ENCODE measurements around the gene AOX1. TPM values are rescaled to one million over a fixed set of nuclear protein-coding genes. Genes with fewer than 3 reads are reported as not detected.
"Not testable (repeated sequence)": the region's sequence is repeated elsewhere in the genome, so short reads cannot be mapped to it uniquely, and the experiment has no call there.

Gene AOX1
- total RNA-seq, 1 donor from 2014 or later = 36.7 TPM

DNA sequence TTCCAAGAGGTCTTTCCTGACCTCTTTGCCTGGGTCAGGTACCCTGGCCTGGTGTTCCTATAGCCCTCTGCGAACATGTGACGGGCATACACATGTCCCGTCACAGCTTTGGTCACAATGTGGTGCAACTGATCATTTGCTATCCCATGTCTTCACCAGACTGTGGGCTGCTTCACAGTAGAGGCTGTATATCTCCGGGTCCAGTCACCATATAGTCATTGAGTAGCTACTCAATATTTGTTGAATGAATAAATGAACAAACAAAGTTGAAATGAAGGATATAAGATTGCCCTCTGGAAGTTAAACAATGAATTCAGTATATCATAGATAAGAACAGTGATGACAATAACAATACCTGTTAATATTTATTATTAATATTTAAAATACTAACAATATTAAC is 16.8 kb downstream of the AOX1 start:
- peaks cover 3% of the 10 kb centered on the region for H3K27me3 ChIP-seq (ENCODE audit: low read depth)
- no peaks in the 10 kb centered on the region for H3K36me3 ChIP-seq

DNA sequence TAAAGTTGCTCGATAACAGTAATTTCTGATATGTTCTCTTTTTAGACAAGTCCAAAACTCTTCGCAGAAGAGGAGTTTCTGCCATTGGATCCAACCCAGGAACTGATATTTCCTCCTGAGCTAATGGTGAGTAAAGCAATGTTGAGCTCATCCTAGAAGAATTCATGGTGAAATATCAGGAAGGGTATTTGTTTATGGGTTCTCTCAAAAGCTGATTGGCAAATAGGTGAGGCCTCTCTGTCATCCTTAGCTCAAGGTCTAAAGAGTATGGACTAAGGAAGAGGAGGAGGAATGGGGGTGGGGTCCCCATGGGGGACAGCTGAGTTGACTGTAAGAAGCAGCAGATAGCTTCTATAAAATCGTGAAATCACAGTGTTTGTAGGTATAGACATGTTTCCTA is 18.2 kb downstream of the AOX1 start:
- no peak overlapping the region for H3K4me3 ChIP-seq
- ATAC-seq (no peak), DNase-seq (no peak)
- TF ChIP-seq, protein P1, sequence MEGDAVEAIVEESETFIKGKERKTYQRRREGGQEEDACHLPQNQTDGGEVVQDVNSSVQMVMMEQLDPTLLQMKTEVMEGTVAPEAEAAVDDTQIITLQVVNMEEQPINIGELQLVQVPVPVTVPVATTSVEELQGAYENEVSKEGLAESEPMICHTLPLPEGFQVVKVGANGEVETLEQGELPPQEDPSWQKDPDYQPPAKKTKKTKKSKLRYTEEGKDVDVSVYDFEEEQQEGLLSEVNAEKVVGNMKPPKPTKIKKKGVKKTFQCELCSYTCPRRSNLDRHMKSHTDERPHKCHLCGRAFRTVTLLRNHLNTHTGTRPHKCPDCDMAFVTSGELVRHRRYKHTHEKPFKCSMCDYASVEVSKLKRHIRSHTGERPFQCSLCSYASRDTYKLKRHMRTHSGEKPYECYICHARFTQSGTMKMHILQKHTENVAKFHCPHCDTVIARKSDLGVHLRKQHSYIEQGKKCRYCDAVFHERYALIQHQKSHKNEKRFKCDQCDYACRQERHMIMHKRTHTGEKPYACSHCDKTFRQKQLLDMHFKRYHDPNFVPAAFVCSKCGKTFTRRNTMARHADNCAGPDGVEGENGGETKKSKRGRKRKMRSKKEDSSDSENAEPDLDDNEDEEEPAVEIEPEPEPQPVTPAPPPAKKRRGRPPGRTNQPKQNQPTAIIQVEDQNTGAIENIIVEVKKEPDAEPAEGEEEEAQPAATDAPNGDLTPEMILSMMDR (IDR thresholded peaks at IDR 0.05) = no peak
- no peaks in the 10 kb centered on the region for H3K9me3 ChIP-seq
- no peaks in the 10 kb centered on the region for H3K4me1 ChIP-seq
- no peaks in the 10 kb centered on the region for H3K36me3 ChIP-seq
- intact Hi-C loops (cut with DNase I) = no loop called here
- H3K27ac ChIP-seq = no peak overlapping the region
- peaks cover 3% of the 10 kb centered on the region for H3K27me3 ChIP-seq (ENCODE audit: low read depth)

More for the DNA sequence above, 16.8 kb downstream of the AOX1 start:
- no peak overlapping the region for H3K4me3 ChIP-seq
- no peaks in the 10 kb centered on the region for H3K9me3 ChIP-seq
- no peak overlapping the region for H3K27ac ChIP-seq
- no peaks in the 10 kb centered on the region for H3K4me1 ChIP-seq
- ATAC-seq (no peak), DNase-seq (no peak)
- TF ChIP-seq, protein P1 (IDR thresholded peaks at IDR 0.05) = no peak
- intact Hi-C loops (cut with DNase I) = no loop called here

DNA sequence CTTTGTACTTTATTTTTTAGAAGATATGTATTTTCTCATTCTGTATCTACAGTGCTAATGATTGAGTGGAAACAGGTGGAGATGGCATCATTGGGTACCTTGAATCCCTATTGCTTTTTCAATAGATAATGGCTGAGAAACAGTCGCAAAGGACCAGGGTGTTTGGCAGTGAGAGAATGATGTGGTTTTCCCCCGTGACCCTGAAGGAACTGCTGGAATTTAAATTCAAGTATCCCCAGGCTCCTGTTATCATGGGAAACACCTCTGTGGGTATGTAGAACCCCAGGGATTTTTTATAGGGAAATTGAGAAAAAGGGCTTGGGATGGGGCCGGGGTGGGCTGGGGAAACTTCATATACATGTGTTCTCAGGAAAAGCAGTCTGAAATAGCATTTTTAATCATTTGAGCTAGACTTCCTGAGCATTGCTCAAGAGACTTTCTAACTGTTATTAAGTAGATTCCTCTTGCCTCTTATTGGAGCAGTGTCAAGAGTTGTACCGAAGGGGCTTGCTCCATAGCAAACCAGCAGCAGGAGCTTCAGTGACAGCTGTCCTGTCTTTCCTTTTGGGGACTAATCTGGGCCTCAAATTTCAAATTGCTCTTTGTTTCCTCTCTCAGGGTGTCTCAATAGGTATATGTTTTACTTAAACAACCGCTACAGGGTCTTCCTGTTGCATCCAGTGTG is 18.9 kb downstream of the AOX1 start:
- intact Hi-C loops (cut with DNase I) = no loop called here
- Histone ChIP-seq H3K4me1 (no peaks in the 10 kb centered on the region), H3K9me3 (no peaks in the 10 kb centered on the region), H3K27ac (no peak overlapping the region), H3K36me3 (no peaks in the 10 kb centered on the region), H3K27me3 (ENCODE audit: low read depth) (peaks cover 3% of the 10 kb centered on the region), H3K4me3 (no peak overlapping the region)
- TF ChIP-seq, protein P1 (IDR thresholded peaks at IDR 0.05) = no peak
- DNase-seq = no peak
- ATAC-seq = no peak

DNA sequence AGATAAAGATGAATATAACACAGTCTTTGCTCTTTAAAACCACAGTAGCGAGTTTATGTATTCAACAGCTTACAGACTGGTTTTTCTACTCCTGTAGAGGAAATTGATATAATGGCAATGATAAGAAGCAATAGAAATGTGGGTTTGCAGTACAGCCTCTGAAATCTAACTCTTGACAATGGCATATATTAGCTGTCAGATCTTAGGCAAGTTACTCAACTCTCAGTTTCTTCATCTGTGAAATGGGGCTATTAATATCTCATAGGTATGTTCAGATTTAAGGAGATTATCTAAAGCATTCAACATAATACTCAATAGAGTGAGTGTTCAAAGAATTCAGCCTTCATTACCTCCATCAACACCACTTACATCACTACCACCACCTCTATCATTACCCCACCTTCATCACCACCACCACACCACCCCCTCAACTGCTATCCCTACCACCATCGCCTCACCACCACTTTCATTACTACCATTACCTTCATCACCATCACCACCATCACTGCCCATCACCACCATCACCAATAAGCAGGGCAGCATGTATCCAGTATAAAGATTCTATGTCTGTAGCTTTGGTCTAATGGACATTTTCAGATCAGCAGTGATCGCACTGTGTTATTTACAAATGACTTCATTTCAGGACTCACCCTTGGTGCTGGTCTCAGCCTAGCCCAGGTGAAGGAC is 22.7 kb downstream of the AOX1 start:
- TF ChIP-seq, protein P1 (IDR thresholded peaks at IDR 0.05) = no peak
- Histone ChIP-seq H3K36me3 (peaks cover 9% of the 10 kb centered on the region), H3K27ac (no peak overlapping the region), H3K9me3 (no peaks in the 10 kb centered on the region), H3K4me1 (no peaks in the 10 kb centered on the region), H3K27me3 (ENCODE audit: low read depth) (no peaks in the 10 kb centered on the region), H3K4me3 (no peak overlapping the region)
- ATAC-seq = no peak
- DNase-seq = no peak
- intact Hi-C loops (cut with DNase I) = no loop called here

- Histone ChIP-seq H3K4me3 (no peak overlapping the region), H3K9me3 (no peaks in the 10 kb centered on the region), H3K27me3 (ENCODE audit: low read depth) (no peaks in the 10 kb centered on the region), H3K36me3 (peaks cover 9% of the 10 kb centered on the region), H3K4me1 (no peaks in the 10 kb centered on the region), H3K27ac (no peak overlapping the region)
- TF ChIP-seq, protein P1 (IDR thresholded peaks at IDR 0.05) = no peak
- DNase-seq = no peak
- no peak for ATAC-seq
- intact Hi-C loops (cut with DNase I) = no loop called here
These were observed 23.3 kb downstream of the AOX1 start for GRCh38 chr2:200609028-200609614.

- H3K4me3 ChIP-seq; DNase-seq; H3K27ac ChIP-seq; H3K36me3 ChIP-seq; intact Hi-C loops (cut with DNase I); H3K27me3 ChIP-seq (ENCODE audit: low read depth); H3K9me3 ChIP-seq; H3K4me1 ChIP-seq; ATAC-seq: not testable (repeated sequence)
These were observed 24.4 kb downstream of the AOX1 start for GRCh38 chr2:200610217-200610616.
